PC-3 (cell line): Measurements from ENCODE around the gene S100P.

Experiments
- EZH2phosphoT487 ChIP-seq: fragments of 300-600 bp; sonication (generic); IDR thresholded peaks from 2 replicates; pipeline ENCODE4 v1.6.1; 2018; ENCODE audit warnings: mild to moderate bottlenecking, antibody characterized with exemption, low read length, borderline replicate concordance
- TF ChIP-seq, protein P1 (sequence below): fragments of 300-600 bp; sonication (generic); conservative IDR thresholded peaks from 2 replicates; pipeline ENCODE4 v1.5.1; 2017; ENCODE audit warnings: antibody characterized with exemption, low read depth, mild to moderate bottlenecking, low read length

DNA sequence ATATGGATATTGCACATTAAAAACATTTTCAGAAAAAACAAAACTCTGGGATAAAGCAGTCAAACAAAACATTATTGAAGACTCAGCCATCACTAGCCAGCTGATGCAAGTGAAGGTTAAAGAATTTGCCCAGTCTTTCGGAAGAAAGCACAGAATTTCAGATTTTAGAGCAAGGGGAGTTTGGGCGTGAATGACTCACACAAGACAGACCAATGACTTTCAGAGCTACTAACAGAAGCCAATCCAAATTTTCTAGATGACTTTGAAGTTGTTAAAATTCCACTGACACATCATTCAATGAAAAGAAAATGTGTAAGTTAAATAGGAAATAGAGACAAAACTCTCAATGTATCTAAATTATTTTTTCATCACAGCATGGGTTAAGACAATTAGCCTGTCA is 12.0 kb downstream of the S100P start:
- TF ChIP-seq, protein P1, sequence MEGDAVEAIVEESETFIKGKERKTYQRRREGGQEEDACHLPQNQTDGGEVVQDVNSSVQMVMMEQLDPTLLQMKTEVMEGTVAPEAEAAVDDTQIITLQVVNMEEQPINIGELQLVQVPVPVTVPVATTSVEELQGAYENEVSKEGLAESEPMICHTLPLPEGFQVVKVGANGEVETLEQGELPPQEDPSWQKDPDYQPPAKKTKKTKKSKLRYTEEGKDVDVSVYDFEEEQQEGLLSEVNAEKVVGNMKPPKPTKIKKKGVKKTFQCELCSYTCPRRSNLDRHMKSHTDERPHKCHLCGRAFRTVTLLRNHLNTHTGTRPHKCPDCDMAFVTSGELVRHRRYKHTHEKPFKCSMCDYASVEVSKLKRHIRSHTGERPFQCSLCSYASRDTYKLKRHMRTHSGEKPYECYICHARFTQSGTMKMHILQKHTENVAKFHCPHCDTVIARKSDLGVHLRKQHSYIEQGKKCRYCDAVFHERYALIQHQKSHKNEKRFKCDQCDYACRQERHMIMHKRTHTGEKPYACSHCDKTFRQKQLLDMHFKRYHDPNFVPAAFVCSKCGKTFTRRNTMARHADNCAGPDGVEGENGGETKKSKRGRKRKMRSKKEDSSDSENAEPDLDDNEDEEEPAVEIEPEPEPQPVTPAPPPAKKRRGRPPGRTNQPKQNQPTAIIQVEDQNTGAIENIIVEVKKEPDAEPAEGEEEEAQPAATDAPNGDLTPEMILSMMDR, result no peak
- TF ChIP-seq EZH2phosphoT487, result no peak
